Caco-2 (cell line): ENCODE measurements around the gene HMGA1. TPM values are rescaled to one million over a fixed set of nuclear protein-coding genes. Genes with fewer than 3 reads are reported as not detected.

Experiments
- BruUV-seq: library from RNA; stranded (reverse); fragments of 400-500 nt; replicated peaks from 2 replicates; lab custom pipeline; 2021; lab: Mats Ljungman, UMichigan
- CTCF ChIA-PET: fragments of 300-600 bp; sonication (Branson Sonifier 250); formaldehyde crosslinking; loops from one replicate; lab custom pipeline; 2022; ENCODE audit warnings: antibody characterized with exemption; lab: Charles Lee
- POLR2A ChIA-PET: fragments of 300-600 bp; sonication (Branson Sonifier 250); formaldehyde crosslinking; loops from one replicate; lab custom pipeline; 2022; ENCODE audit warnings: antibody characterized with exemption; lab: Charles Lee
- DNase-seq, 2 experiments: peaks; one replicate each; pipeline versions ENCODE4 v3.0.0 to v3.0.0-alpha.2; 2020 to 2022
- H3K27me3 ChIP-seq: replicated peaks from 2 replicates; pipeline ENCODE4 v1.6.0; 2011; ENCODE audit warnings: low read length; ENCODE audit not compliant: control insufficient read depth, insufficient read depth
- H3K36me3 ChIP-seq: 2 replicates; pipeline ENCODE4 v1.5.1; 2011; ENCODE audit warnings: low read length; ENCODE audit not compliant: control insufficient read depth, insufficient read depth
- H3K4me1 ChIP-seq: fragments of 250-450 bp; sonication (Bioruptor Pico); 2 replicates; pipeline ENCODE4 v1.5.1; 2020; ENCODE audit warnings: mild to moderate bottlenecking
- H3K4me3 ChIP-seq: 2 replicates; pipeline ENCODE4 v1.5.1; 2011; ENCODE audit warnings: low read depth, mild to moderate bottlenecking, control low read depth, low read length
- H3K9me3 ChIP-seq: fragments of 250-450 bp; sonication (Bioruptor Pico); 2 replicates; pipeline ENCODE4 v1.5.1; 2020; ENCODE audit warnings: mild to moderate bottlenecking, moderate library complexity
- H3K27ac Mint-ChIP-seq: one replicate; pipeline ENCODE4 v1.8.0; 2022; ENCODE audit warnings: mixed read lengths; ENCODE audit not compliant: unreplicated experiment
- H3K27me3 Mint-ChIP-seq: one replicate; pipeline ENCODE4 v1.8.0; 2022; ENCODE audit warnings: mixed read lengths; ENCODE audit not compliant: insufficient read depth, unreplicated experiment
- H3K36me3 Mint-ChIP-seq: one replicate; pipeline ENCODE4 v1.8.0; 2022; ENCODE audit warnings: mild to moderate bottlenecking, mixed read lengths; ENCODE audit not compliant: insufficient read depth, unreplicated experiment
- H3K4me1 Mint-ChIP-seq: one replicate; pipeline ENCODE4 v1.8.0; 2022; ENCODE audit warnings: low read depth, mixed read lengths; ENCODE audit not compliant: unreplicated experiment
- H3K4me3 Mint-ChIP-seq: one replicate; pipeline ENCODE4 v1.8.0; 2022; ENCODE audit warnings: mild to moderate bottlenecking, moderate library complexity, mixed read lengths; ENCODE audit not compliant: unreplicated experiment
- H3K9me3 Mint-ChIP-seq: one replicate; pipeline ENCODE4 v1.8.0; 2022; ENCODE audit warnings: mixed read lengths; ENCODE audit not compliant: unreplicated experiment
- CTCF ChIP-seq, 2 experiments: fragments of 200-600 bp in 1 of 2; IDR thresholded peaks; 1 replicate in 1 of 2; 2 replicates in 1 of 2; pipeline versions ENCODE4 v1.5.1 to v1.8.0; 2011 to 2022; ENCODE audit warnings: antibody characterized with exemption in 1 of 2, control low read depth in 1 of 2, inconsistent platforms in 1 of 2, low read depth in 1 of 2, low read length in 1 of 2, mild to moderate bottlenecking in 1 of 2, moderate library complexity in 1 of 2; ENCODE audit not compliant: insufficient read depth in 1 of 2, severe bottlenecking in 1 of 2, unreplicated experiment in 1 of 2
- intact Hi-C: fragments of 100-400 bp; cut with micrococcal nuclease; formaldehyde crosslinking; loops from one replicate; pipeline ENCODE4 v1.10.0; 2022; ENCODE audit not compliant: unreplicated experiment
- total RNA-seq: library from RNA; stranded (reverse); gene quantifications from 2 replicates; pipeline ENCODE4 v1.2.3, GENCODE V29; 2022

HMGA1 gene
- total RNA-seq, 1 experiment from 2014 or later, result 301 TPM

DNA sequence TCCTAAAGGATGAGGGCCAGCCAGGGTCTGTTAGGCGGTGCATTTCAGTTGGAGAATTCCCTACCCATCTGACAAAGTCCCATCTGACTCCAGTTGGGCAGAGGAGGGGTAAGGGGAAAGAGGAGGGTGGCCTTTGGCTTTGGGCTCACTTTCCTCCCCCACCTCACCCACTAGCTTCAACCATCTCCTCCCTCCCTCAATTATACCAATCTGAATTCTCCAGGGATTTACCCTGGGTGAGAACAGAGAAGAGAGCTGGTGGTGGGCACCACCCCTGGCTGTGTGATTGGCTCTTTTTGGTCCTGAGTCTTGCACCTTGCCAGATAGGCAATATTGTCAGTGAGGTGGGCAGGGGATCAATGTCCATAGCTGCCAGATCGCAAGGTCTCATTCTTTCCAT is 3.2 kb downstream of the HMGA1 start:
- no peaks in the 10 kb centered on the region for H3K27me3 ChIP-seq
- H3K9me3 Mint-ChIP-seq, result no peaks in the 10 kb centered on the region
- no peaks in the 10 kb centered on the region; the same call in 1 of the 2 replicates for H3K36me3 ChIP-seq
- BruUV-seq, result no TSS peak
- ChIA-PET CTCF (interaction anchor here (0.5 kb wide), 1 partner anchor 79 kb away, joined by 3 read pairs; no protein-coding TSS in a partner anchor), POLR2A (no interaction called here)
- no peaks in the 10 kb centered on the region for H3K4me1 Mint-ChIP-seq
- H3K4me1 ChIP-seq, result peaks cover 33% of the 10 kb centered on the region
- no peak overlapping the region for H3K27ac Mint-ChIP-seq
- intact Hi-C loops, result loop anchor here (10.0 kb wide), 1 partner anchor 365 kb away; no protein-coding TSS in a partner anchor
- no peaks in the 10 kb centered on the region for H3K27me3 Mint-ChIP-seq
- TF ChIP-seq CTCF (IDR thresholded peaks at IDR 0.05; ENCODE audit: insufficient read depth in 1 of 2, low read depth in 1 of 2, low read length in 1 of 2, severe bottlenecking in 1 of 2, unreplicated experiment in 1 of 2), result no peak
- DNase-seq, result no peak
- H3K4me3 ChIP-seq, result no peak overlapping the region
- no peaks in the 10 kb centered on the region for H3K9me3 ChIP-seq
- H3K4me3 Mint-ChIP-seq, result no peak overlapping the region
- H3K36me3 Mint-ChIP-seq, result peaks cover 39% of the 10 kb centered on the region

DNA sequence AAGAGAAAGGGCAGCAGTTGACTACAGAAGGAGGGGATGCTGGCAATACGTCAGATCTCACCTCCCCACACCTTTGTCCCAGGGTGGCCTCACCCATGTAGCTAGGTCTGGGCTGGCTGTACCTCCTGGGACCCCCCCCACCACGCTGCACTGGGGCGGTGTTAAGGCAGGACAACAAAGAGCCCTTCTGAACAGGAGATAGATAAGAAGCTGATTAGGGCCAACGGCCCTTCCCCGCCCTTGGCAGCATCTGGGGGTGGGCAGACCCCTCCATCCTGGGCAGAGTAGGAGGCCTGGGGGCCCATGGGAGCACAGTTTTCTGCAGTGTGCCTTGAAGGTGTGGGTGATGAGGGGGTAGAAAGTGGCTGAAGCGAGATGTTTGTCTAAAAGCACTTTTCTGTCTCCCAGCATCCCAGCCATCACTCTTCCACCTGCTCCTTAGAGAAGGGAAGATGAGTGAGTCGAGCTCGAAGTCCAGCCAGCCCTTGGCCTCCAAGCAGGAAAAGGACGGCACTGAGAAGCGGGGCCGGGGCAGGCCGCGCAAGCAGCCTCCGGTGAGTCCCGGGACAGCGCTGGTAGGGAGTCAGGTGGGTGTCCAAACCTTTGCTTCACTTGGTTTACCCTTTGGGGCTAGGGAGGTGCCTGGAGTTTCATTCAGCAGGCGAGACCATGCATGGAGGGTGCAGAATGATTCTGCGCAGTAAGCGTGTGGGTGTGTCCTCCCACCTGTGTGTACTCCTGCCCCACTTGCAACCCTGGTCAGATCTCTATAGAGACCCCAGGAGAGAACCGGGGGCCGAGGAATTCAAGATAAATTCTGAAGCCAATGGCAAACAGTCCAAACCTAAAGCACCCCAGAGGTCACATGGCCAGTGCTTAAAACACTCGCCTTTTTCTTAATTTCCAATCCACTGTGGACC is 3.9 kb downstream of the HMGA1 start:
- Histone ChIP-seq H3K36me3 (no peaks in the 10 kb centered on the region; the same call in 1 of the 2 replicates), H3K27me3 (no peaks in the 10 kb centered on the region), H3K4me3 (no peak overlapping the region), H3K4me1 (peaks cover 33% of the 10 kb centered on the region), H3K9me3 (no peaks in the 10 kb centered on the region)
- DNase-seq, result no peak
- Mint-ChIP-seq H3K9me3 (no peaks in the 10 kb centered on the region), H3K4me3 (no peak overlapping the region), H3K36me3 (peaks cover 46% of the 10 kb centered on the region), H3K27me3 (no peaks in the 10 kb centered on the region), H3K4me1 (no peaks in the 10 kb centered on the region), H3K27ac (no peak overlapping the region)
- POLR2A ChIA-PET, result no interaction called here
- no peak for TF ChIP-seq CTCF (IDR thresholded peaks at IDR 0.05; ENCODE audit: insufficient read depth in 1 of 2, low read depth in 1 of 2, low read length in 1 of 2, severe bottlenecking in 1 of 2, unreplicated experiment in 1 of 2)
- BruUV-seq, result no TSS peak
- CTCF ChIA-PET, result interaction anchor here (0.5 kb wide), 2 partner anchors 80 to 175 kb away, joined by 3 read pairs; no protein-coding TSS in a partner anchor
- intact Hi-C loops, result loop anchor here (10.0 kb wide), 1 partner anchor 364 kb away; no protein-coding TSS in a partner anchor

DNA sequence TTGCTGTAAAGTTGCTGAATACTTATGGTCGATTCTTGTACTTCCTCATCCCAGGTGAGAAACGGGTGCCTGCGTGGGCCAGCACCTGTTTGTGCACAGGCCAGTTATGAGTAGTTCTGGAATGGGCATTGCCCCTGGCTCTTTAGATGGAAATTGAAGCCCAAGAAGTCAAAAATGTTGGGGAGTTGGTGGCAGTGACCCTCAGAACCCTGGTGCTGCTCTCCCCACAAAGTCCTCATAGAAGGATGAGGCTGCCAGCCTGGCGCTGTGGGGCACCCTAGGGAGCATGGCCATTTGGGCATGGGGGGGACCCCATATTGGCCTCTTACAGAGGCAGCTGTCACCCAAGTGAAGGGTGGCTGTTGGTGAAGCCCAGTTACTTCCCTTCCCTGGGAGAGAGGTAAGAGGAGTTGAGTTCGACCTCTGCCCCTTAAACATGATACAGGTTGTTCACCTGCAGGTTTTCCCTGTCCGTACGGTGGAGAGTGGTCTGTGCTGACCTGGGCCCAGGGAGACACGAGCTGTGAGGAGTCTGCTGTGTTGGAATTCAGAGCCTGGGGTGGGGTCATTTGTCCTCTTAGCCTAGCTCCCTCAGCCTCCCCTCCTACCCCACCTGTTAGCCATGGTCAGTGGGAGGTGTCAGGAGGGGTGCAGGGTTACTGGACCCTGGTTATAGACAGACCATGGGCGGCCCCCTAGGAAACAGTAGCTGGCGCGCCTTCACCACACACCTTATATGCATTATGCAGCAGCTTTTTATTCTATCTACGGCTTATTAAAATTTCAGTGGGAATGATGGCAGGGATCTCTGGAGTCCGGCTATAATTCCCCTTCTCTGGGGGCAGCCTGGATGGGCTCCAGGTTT is 4.9 kb downstream of the HMGA1 start:
- POLR2A ChIA-PET, result no interaction called here
- Histone ChIP-seq H3K36me3 (no peaks in the 10 kb centered on the region; the same call in 1 of the 2 replicates), H3K27me3 (no peaks in the 10 kb centered on the region), H3K4me3 (no peak overlapping the region), H3K9me3 (no peaks in the 10 kb centered on the region), H3K4me1 (peaks cover 26% of the 10 kb centered on the region)
- no TSS peak for BruUV-seq
- no peak overlapping the region for H3K4me3 Mint-ChIP-seq
- H3K27me3 Mint-ChIP-seq, result no peaks in the 10 kb centered on the region
- H3K9me3 Mint-ChIP-seq, result no peaks in the 10 kb centered on the region
- intact Hi-C loops, result loop anchor here (10.0 kb wide), 1 partner anchor 363 kb away; no protein-coding TSS in a partner anchor
- CTCF ChIA-PET, result no interaction called here
- DNase-seq, result no peak
- H3K27ac Mint-ChIP-seq, result no peak overlapping the region
- H3K36me3 Mint-ChIP-seq, result peaks cover 52% of the 10 kb centered on the region
- no peak for TF ChIP-seq CTCF (IDR thresholded peaks at IDR 0.05; ENCODE audit: insufficient read depth in 1 of 2, low read depth in 1 of 2, low read length in 1 of 2, severe bottlenecking in 1 of 2, unreplicated experiment in 1 of 2)
- H3K4me1 Mint-ChIP-seq, result peaks cover under 1% of the 10 kb centered on the region
